A549 treated with CpdA at 1 μM for 4 hours (cell line): ENCODE data around the gene TBX10. TPM values are rescaled to one million over a fixed set of nuclear protein-coding genes. Genes with fewer than 3 reads are reported as not detected.

Experiments used
- total RNA-seq: library from RNA; stranded (reverse); fragments of 200-300 nt; extraction: Qiagen RNA extraction; gene quantifications from 5 replicates; pipeline ENCODE4 v1.2.3, GENCODE V29; 2022; ENCODE audit warnings: low read depth

The TBX10 gene
- total RNA-seq = not detected in 5 replicates

DNA sequence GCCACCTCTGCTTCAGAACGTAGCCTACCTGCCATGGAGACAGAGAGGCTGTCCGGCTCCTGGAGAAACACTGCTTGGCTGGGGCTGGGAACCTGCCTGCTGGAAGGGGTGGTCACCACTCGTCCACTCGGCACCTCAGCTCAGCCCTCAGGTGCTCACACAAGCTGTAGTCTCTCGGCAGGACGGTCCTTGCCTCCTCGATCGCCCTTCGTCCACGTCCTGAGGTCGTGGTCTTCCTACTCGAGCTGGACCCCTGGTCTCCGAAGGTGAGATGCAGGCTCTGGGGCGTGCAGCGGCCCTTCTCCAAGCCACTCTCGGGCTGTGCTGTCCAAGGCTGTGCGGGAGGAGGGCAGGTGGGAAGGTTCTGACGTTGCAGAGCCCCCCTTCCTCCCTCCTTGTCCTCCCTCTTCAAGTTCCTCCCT lies at the start of gene TBX10:
TSS of gene TBX10 (minus strand) at position 326 of the 422 bp plus-strand sequence. CDS start at position 35, 291 bp downstream.

DNA sequence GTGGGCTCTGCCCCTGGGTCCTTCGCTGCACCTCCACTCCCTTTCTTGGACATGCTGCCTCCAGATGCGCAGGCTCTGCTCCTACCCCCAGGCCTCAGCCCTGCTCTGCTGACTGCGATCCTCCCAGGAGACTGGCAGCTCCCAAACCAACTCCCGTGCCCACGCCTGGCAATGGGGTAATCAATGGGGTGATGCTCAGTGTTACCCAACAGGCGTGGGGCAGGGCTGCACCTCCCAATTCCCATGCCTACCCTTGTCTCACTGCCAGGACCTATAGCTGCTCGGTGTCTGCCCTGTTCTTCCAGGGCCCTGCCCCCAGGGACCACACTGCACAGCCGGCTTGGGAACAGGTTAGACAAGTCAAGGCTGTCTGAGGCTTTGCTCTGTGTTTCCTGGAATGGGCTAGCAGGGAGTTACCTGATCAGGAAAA lies 34.9 kb upstream of the TBX10 start, which contains the start of gene ALDH3B2:
TSS of gene ALDH3B2 (minus strand) at position 182 of the 430 bp plus-strand sequence. CDS start 7,688 bp downstream, outside the sequence.

GRCh38 chr11:67629386-67630227 lies 10.0 kb downstream of the TBX10 start, which contains the start of gene NUDT8:
TSS of gene NUDT8 (minus strand) at chr11:67629937. CDS start at chr11:67629911, 26 bp downstream.

GRCh38 chr11:67606492-67607295 lies 32.9 kb downstream of the TBX10 start, which contains the start of gene NDUFV1:
TSS of gene NDUFV1 (plus strand) at chr11:67606936. CDS start at chr11:67607005, 69 bp downstream.

DNA sequence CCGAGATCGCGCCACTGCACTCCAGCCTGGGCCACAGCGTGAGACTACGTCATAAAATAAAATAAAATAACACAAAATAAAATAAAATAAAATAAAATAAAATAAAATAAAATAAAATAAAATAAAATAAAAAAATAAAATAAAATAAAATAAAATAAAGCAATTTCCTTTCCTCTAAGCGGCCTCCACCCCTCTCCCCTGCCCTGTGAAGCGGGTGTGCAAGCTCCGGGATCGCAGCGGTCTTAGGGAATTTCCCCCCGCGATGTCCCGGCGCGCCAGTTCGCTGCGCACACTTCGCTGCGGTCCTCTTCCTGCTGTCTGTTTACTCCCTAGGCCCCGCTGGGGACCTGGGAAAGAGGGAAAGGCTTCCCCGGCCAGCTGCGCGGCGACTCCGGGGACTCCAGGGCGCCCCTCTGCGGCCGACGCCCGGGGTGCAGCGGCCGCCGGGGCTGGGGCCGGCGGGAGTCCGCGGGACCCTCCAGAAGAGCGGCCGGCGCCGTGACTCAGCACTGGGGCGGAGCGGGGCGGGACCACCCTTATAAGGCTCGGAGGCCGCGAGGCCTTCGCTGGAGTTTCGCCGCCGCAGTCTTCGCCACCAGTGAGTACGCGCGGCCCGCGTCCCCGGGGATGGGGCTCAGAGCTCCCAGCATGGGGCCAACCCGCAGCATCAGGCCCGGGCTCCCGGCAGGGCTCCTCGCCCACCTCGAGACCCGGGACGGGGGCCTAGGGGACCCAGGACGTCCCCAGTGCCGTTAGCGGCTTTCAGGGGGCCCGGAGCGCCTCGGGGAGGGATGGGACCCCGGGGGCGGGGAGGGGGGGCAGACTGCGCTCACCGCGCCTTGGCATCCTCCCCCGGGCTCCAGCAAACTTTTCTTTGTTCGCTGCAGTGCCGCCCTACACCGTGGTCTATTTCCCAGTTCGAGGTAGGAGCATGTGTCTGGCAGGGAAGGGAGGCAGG lies 56.0 kb downstream of the TBX10 start, which contains the start of gene GSTP1:
TSS of gene GSTP1 (plus strand) at position 566 of the 958 bp plus-strand sequence. CDS start at position 598, 32 bp downstream.

Other genes with a start within 250 kb of the TBX10 start
- 24.4 to 39.1 TPM (median 35.9 TPM) in 5 replicates for gene RAD9A, start 247.8 kb downstream of the TBX10 start, total RNA-seq
- 272 to 298 TPM (median 294 TPM) in 5 replicates for gene PPP1CA, start 237.9 kb downstream of the TBX10 start, total RNA-seq
- gene TBC1D10C, start 235.7 kb downstream of the TBX10 start, total RNA-seq = 0.07 to 0.22 TPM in 2 of 5 replicates, not detected in the others
- gene CARNS1, start 224.1 kb downstream of the TBX10 start, total RNA-seq = 0.12 to 0.24 TPM (median 0.16 TPM) in 5 replicates
- gene RPS6KB2, start 211.3 kb downstream of the TBX10 start, total RNA-seq = 38.4 to 52.4 TPM (median 50.5 TPM) in 5 replicates
- gene PTPRCAP, start 202.1 kb downstream of the TBX10 start, total RNA-seq = 0.20 to 0.50 TPM (median 0.36 TPM) in 4 of 5 replicates, not detected in the other
- 47.7 to 60.2 TPM (median 56.9 TPM) in 5 replicates for gene CORO1B, start 196.3 kb downstream of the TBX10 start, total RNA-seq
- not detected in 5 replicates for gene GPR152, start 187.0 kb downstream of the TBX10 start, total RNA-seq
- gene CABP4, start 184.4 kb downstream of the TBX10 start, total RNA-seq = not detected in 5 replicates
- 42.5 to 61.2 TPM (median 52.1 TPM) in 5 replicates for gene TMEM134, start 170.5 kb downstream of the TBX10 start, total RNA-seq
- 44.1 to 54.3 TPM (median 48.7 TPM) in 5 replicates for gene AIP, start 156.7 kb downstream of the TBX10 start, total RNA-seq
- gene PITPNM1, start 134.4 kb downstream of the TBX10 start, total RNA-seq = 41.1 to 63.5 TPM (median 53.4 TPM) in 5 replicates
- 70.1 to 119 TPM (median 105 TPM) in 5 replicates for gene CDK2AP2, start 131.6 kb downstream of the TBX10 start, total RNA-seq
- not detected in 5 replicates for gene CABP2, start 116.3 kb downstream of the TBX10 start, total RNA-seq
- gene GSTP1, start 56.0 kb downstream of the TBX10 start, total RNA-seq = 1,398 to 1,764 TPM (median 1,658 TPM) in 5 replicates
- gene NDUFV1, start 32.8 kb downstream of the TBX10 start, total RNA-seq = 138 to 149 TPM (median 148 TPM) in 5 replicates
- 6.3 to 14.4 TPM (median 12.4 TPM) in 5 replicates for gene NUDT8, start 9.8 kb downstream of the TBX10 start, total RNA-seq
- 1.3 to 2.1 TPM (median 1.3 TPM) in 5 replicates for gene ACY3, start 11.0 kb upstream of the TBX10 start, total RNA-seq
- gene ALDH3B2, start 34.9 kb upstream of the TBX10 start, total RNA-seq = not detected in 5 replicates